ENCODE results near the gene SOBP.

Gene SOBP

DNA sequence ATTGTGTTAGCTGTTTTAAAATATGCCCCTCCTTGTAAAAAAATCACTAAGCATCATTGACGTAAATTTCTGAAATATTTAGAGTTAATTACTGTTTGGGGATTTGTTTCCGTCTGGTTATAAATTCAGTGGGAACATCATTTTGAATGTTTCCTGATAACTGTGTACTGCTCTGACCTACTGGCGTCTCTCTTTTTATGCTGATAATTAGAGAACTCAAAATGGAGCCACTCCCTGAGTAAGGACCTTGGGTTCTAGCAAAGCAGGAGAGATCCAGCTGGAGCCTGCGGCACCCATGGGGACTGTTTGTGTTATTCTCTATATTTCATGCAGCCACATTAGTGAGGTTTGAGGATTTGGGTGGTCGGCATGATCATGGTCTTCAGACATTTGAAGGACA, 124.9 kb downstream of the SOBP start:
- Mint-ChIP-seq H3K27ac (peak overlapping the region in 2 of 3 experiments; percentile 1 to 2), H3K27me3 (ENCODE audit: low read depth) (no peaks in the 10 kb centered on the region), H3K36me3 (ENCODE audit: low read depth) (peaks cover 13% of the 10 kb centered on the region), H3K9me3 (no peaks in the 10 kb centered on the region), H3K4me3 (no peak overlapping the region), H3K4me1 (peaks cover 67% of the 10 kb centered on the region)
- TF ChIP-seq, protein P1, sequence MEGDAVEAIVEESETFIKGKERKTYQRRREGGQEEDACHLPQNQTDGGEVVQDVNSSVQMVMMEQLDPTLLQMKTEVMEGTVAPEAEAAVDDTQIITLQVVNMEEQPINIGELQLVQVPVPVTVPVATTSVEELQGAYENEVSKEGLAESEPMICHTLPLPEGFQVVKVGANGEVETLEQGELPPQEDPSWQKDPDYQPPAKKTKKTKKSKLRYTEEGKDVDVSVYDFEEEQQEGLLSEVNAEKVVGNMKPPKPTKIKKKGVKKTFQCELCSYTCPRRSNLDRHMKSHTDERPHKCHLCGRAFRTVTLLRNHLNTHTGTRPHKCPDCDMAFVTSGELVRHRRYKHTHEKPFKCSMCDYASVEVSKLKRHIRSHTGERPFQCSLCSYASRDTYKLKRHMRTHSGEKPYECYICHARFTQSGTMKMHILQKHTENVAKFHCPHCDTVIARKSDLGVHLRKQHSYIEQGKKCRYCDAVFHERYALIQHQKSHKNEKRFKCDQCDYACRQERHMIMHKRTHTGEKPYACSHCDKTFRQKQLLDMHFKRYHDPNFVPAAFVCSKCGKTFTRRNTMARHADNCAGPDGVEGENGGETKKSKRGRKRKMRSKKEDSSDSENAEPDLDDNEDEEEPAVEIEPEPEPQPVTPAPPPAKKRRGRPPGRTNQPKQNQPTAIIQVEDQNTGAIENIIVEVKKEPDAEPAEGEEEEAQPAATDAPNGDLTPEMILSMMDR (IDR thresholded peaks at IDR 0.05; ENCODE audit: unreplicated experiment in 3 of 3): no peak

- peaks cover 65% of the 10 kb centered on the region for H3K4me1 Mint-ChIP-seq
- H3K27me3 Mint-ChIP-seq (ENCODE audit: low read depth): no peaks in the 10 kb centered on the region
- H3K27ac Mint-ChIP-seq: peak overlapping the region; percentile 41 to 72 (median 69)
- no peak overlapping the region for H3K4me3 Mint-ChIP-seq
- no peaks in the 10 kb centered on the region for H3K9me3 Mint-ChIP-seq
- H3K36me3 Mint-ChIP-seq (ENCODE audit: low read depth): peaks cover 10% of the 10 kb centered on the region
- TF ChIP-seq, protein P1 (IDR thresholded peaks at IDR 0.05; ENCODE audit: unreplicated experiment in 3 of 3): no peak
These were observed 126.9 kb downstream of the SOBP start for GRCh38 chr6:107616775-107617174.

DNA sequence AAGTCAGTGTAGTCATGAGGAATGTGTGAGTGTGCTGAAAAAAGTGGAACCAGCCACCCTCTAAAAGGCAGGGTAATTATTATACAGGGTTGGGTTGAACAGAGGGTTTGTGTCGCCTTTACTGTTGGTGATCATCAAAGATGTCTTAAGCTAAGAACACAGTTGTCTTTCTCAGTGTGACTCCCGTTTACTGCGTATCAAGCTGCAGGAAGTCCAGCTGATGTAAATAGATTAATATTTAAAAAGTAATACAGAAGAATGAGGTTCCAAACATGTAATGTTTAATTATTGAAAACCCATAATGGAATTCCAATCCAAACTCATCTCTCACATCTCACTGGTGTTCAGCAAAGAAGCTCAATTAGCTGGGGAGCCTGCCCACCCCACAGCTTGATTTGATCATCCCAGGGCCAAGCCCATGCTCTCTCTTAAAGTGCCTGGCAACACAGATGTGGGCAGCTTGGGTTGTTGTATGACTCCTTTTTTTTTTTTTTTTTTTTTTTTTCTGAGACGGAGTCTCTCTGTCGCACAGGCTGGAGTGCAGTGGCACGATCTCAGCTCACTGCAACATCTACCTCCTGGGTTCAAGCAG, 127.5 kb downstream of the SOBP start:
- no peak overlapping the region for H3K4me3 Mint-ChIP-seq
- peaks cover 62% of the 10 kb centered on the region for H3K4me1 Mint-ChIP-seq
- peaks cover 9% of the 10 kb centered on the region for H3K36me3 Mint-ChIP-seq (ENCODE audit: low read depth)
- TF ChIP-seq, protein P1 (IDR thresholded peaks at IDR 0.05; ENCODE audit: unreplicated experiment in 3 of 3): no peak
- no peaks in the 10 kb centered on the region for H3K27me3 Mint-ChIP-seq (ENCODE audit: low read depth)
- H3K9me3 Mint-ChIP-seq: no peaks in the 10 kb centered on the region
- H3K27ac Mint-ChIP-seq: peak overlapping the region; percentile 41 to 72 (median 69)

DNA sequence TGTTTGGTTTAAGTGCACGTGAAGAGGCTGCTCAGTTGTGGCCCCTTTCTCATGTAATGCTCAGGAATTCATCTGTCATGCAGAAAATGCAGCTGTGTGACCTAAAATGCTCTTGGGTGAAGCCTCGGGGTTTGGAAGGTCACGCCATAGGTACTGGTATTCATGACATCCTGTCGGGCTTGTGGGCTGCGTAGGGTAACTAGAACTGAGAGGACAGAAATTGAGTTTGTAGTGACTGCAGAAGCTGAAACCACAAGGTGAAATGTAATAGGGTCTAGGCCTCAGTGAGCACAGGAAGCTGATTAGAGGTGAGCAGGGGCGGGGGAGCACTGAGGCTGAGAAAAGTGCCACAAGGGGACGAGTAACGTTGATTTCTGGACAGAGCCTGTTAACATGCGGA, 128.8 kb downstream of the SOBP start:
- Mint-ChIP-seq H3K4me3 (no peak overlapping the region), H3K9me3 (no peaks in the 10 kb centered on the region), H3K36me3 (ENCODE audit: low read depth) (peaks cover 5% of the 10 kb centered on the region), H3K4me1 (peaks cover 62% of the 10 kb centered on the region), H3K27me3 (ENCODE audit: low read depth) (no peaks in the 10 kb centered on the region), H3K27ac (peak overlapping the region in 1 of 3 experiments; percentile 30)
- TF ChIP-seq, protein P1 (IDR thresholded peaks at IDR 0.05; ENCODE audit: unreplicated experiment in 3 of 3): no peak

- Mint-ChIP-seq H3K9me3 (no peaks in the 10 kb centered on the region), H3K27me3 (ENCODE audit: low read depth) (no peaks in the 10 kb centered on the region), H3K4me1 (peaks cover 68% of the 10 kb centered on the region), H3K27ac (peak overlapping the region in 1 of 3 experiments; percentile 4), H3K36me3 (ENCODE audit: low read depth) (peaks cover 5% of the 10 kb centered on the region), H3K4me3 (no peak overlapping the region)
- TF ChIP-seq, protein P1 (IDR thresholded peaks at IDR 0.05; ENCODE audit: unreplicated experiment in 3 of 3): no peak
These were observed 130.8 kb downstream of the SOBP start for GRCh38 chr6:107620732-107621131.

Data from nephron (organoid).